IMR-90 (cell line): ENCODE data around the gene MAPK11.

Source experiments
- POLR2A ChIP-seq: IDR thresholded peaks from 2 replicates; pipeline ENCODE4 v1.6.1; 2012; ENCODE audit warnings: mild to moderate bottlenecking, low read depth, low read length
- TF ChIP-seq, protein P1 (sequence below): conservative IDR thresholded peaks from 2 replicates; pipeline ENCODE4 v1.5.1; 2012; ENCODE audit warnings: mild to moderate bottlenecking, low read depth, low read length, improper control_type of control experiment

DNA sequence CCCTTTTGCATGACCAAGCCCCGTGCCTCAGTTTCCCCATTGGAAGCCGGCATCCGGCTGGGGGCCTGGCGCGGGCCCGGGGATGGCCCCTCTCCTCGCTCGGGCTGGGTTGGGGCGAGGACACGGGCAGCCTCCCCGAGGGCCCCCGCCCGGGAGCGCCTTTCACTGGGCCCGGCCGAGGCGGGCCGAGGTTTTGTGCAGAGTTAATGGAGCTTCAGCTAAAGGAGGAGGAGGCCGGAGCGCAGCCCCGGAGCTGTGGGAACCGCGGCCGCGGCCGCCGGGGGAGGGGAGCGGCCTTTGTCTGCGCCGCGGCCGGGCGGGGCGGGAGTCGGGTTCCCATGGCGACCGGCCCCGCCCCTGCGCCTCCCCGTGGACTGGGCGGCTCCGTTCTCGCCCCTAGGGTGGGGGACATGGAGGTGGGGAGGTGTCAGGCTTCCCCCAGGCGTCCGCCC lies 1.4 kb upstream of the MAPK11 start:
- TF ChIP-seq, protein P1, sequence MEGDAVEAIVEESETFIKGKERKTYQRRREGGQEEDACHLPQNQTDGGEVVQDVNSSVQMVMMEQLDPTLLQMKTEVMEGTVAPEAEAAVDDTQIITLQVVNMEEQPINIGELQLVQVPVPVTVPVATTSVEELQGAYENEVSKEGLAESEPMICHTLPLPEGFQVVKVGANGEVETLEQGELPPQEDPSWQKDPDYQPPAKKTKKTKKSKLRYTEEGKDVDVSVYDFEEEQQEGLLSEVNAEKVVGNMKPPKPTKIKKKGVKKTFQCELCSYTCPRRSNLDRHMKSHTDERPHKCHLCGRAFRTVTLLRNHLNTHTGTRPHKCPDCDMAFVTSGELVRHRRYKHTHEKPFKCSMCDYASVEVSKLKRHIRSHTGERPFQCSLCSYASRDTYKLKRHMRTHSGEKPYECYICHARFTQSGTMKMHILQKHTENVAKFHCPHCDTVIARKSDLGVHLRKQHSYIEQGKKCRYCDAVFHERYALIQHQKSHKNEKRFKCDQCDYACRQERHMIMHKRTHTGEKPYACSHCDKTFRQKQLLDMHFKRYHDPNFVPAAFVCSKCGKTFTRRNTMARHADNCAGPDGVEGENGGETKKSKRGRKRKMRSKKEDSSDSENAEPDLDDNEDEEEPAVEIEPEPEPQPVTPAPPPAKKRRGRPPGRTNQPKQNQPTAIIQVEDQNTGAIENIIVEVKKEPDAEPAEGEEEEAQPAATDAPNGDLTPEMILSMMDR: peak; percentile 45
- TF ChIP-seq POLR2A: no peak
